Aorta (tissue), 5 donors: ENCODE data around the gene UAP1L1. TPM values are rescaled to one million over a fixed set of nuclear protein-coding genes. Genes with fewer than 3 reads are reported as not detected.

ENCODE experiments used
- ATAC-seq: fragments of 200-7000 bp; cut with Tn5 transposase; one replicate; pipeline ENCODE4 v1.9.1; 2022; ENCODE audit warnings: moderate library complexity; ENCODE audit not compliant: low FRiP score
- DNase-seq, 2 donors: peaks; one replicate each; pipeline ENCODE4 v3.0.0-alpha.2; 2020
- H3K27ac ChIP-seq, 2 donors: one replicate each; pipeline ENCODE4 v1.5.1; 2013; ENCODE audit warnings: low read length in 2 of 2, mild to moderate bottlenecking in 2 of 2, moderate library complexity in 2 of 2, control low read depth in 1 of 2, inconsistent platforms in 1 of 2, low read depth in 1 of 2
- H3K27me3 ChIP-seq, 2 donors: one replicate each; pipeline ENCODE4 v1.6.1; 2013; ENCODE audit warnings: control low read depth in 1 of 2, low read length in 1 of 2, mild to moderate bottlenecking in 1 of 2, moderate library complexity in 1 of 2; ENCODE audit not compliant: insufficient read depth in 2 of 2, control insufficient read depth in 1 of 2
- H3K36me3 ChIP-seq, 2 donors: one replicate each; pipeline ENCODE4 v1.6.1; 2013; ENCODE audit warnings: control low read depth in 1 of 2, low read length in 1 of 2, mild to moderate bottlenecking in 1 of 2; ENCODE audit not compliant: insufficient read depth in 2 of 2, control insufficient read depth in 1 of 2
- H3K4me1 ChIP-seq, 2 donors: one replicate each; pipeline ENCODE4 v1.6.1; 2013; ENCODE audit warnings: low read length in 2 of 2, control low read depth in 1 of 2, mild to moderate bottlenecking in 1 of 2, moderate library complexity in 1 of 2; ENCODE audit not compliant: insufficient read depth in 2 of 2, control insufficient read depth in 1 of 2
- H3K4me3 ChIP-seq, 2 donors: one replicate each; pipeline ENCODE4 v1.5.1; 2013; ENCODE audit warnings: low read length in 2 of 2, control low read depth in 1 of 2, mild to moderate bottlenecking in 1 of 2
- H3K9me3 ChIP-seq: one replicate; pipeline ENCODE4 v1.6.1; 2013; ENCODE audit warnings: mild to moderate bottlenecking, low read length; ENCODE audit not compliant: control insufficient read depth
- WGBS, 2 donors: extraction: QIAGEN DNeasy Blood & Tissue Kit; methylation state at CpG; one replicate each; pipeline ENCODE4 v1.1.7; 2013; 5-methylcytosine and 5-hydroxymethylcytosine counted together
- intact Hi-C, 2 donors: fragments of 100-400 bp; cut with DNase I; formaldehyde crosslinking; loops; one replicate each; pipeline versions ENCODE4 v1.14.2 to v1.15.0; 2022
- polyA plus RNA-seq, 2 donors: library from polyadenylated mRNA; stranded (reverse); fragments of 200-250 nt; gene quantifications; one replicate each; pipeline ENCODE4 v1.2.3, GENCODE V29; 2013
- total RNA-seq, 2 donors: library from RNA; stranded (reverse); fragmentation: NEBNext Ultra II Directional; extraction: Animal tissue kit (Norgen Biotek cat#: 25700); gene quantifications; one replicate each; pipeline ENCODE4 v1.2.1, GENCODE V29; 2021
- donor health status: healthy with polysubstance abuse.
- donor health status: Bipolar disorder and iron deficiency.
- donor health status: DM: no; HTN: no; CAD: no.
- donor health status: DM: no; HTN: no; CAD: no.
- donor health status: DM: yes; HTN: yes; CAD: no.

Gene UAP1L1
- total and polyA plus RNA-seq, 4 donors: 4.1 to 20.6 (median 10.5) TPM

- Histone ChIP-seq H3K36me3 (peaks cover 0 to 3% of the 10 kb centered on the region in 2 donors), H3K9me3 (no peaks in the 10 kb centered on the region), H3K27ac (no peak overlapping the region), H3K4me1 (no peaks in the 10 kb centered on the region), H3K4me3 (no peak overlapping the region), H3K27me3 (no peaks in the 10 kb centered on the region)
- intact Hi-C loops: no loop called here
- DNase-seq: peak in 1 of 2 donors; percentile 53
- ATAC-seq: no peak
- WGBS, 2 donors: 80 to 83% methylated on average over 30 of the region's 30 CpGs
Observed at GRCh38 chr9:137095664-137096517, 18.6 kb downstream of the UAP1L1 start.

- peaks cover 0 to 4% of the 10 kb centered on the region in 2 donors for H3K36me3 ChIP-seq
- no peak overlapping the region for H3K27ac ChIP-seq
- intact Hi-C loops: no loop called here
- 93 to 95% methylated on average over 31 of the region's 31 CpGs for WGBS, 2 donors
- H3K4me3 ChIP-seq: no peak overlapping the region
- DNase-seq: peak in 1 of 2 donors; percentile 56
- no peaks in the 10 kb centered on the region for H3K9me3 ChIP-seq
- ATAC-seq: no peak
- no peaks in the 10 kb centered on the region for H3K27me3 ChIP-seq
- H3K4me1 ChIP-seq: no peaks in the 10 kb centered on the region
Observed at GRCh38 chr9:137096785-137097546, 19.6 kb downstream of the UAP1L1 start.

- H3K4me3 ChIP-seq: no peak overlapping the region
- 87 to 89% methylated on average over 20 of the region's 20 CpGs for WGBS, 2 donors
- no peaks in the 10 kb centered on the region for H3K27me3 ChIP-seq
- intact Hi-C loops: no loop called here
- no peaks in the 10 kb centered on the region for H3K9me3 ChIP-seq
- DNase-seq (peak in 1 of 2 donors; percentile 59), ATAC-seq (peak; percentile 31)
- H3K36me3 ChIP-seq: peaks cover 0 to 4% of the 10 kb centered on the region in 2 donors
- H3K4me1 ChIP-seq: no peaks in the 10 kb centered on the region
- H3K27ac ChIP-seq: no peak overlapping the region
Observed at GRCh38 chr9:137097761-137098462, 20.6 kb downstream of the UAP1L1 start.

- Histone ChIP-seq H3K27ac (no peak overlapping the region), H3K4me1 (no peaks in the 10 kb centered on the region), H3K36me3 (peaks cover 0 to 13% of the 10 kb centered on the region in 2 donors), H3K4me3 (no peak overlapping the region), H3K9me3 (no peaks in the 10 kb centered on the region), H3K27me3 (no peaks in the 10 kb centered on the region)
- DNase-seq (no peak), ATAC-seq (peak; percentile 53)
- 89 to 91% methylated on average over 14 of the region's 14 CpGs for WGBS, 2 donors
- intact Hi-C loops: no loop called here
Observed at GRCh38 chr9:137099231-137099630, 21.9 kb downstream of the UAP1L1 start.

GRCh38 chr9:137103206-137103999, 26.1 kb downstream of the UAP1L1 start:
- H3K36me3 ChIP-seq: peaks cover 0 to 21% of the 10 kb centered on the region in 2 donors

GRCh38 chr9:137105814-137106661, 28.7 kb downstream of the UAP1L1 start:
- no peak overlapping the region for H3K27ac ChIP-seq
- WGBS, 2 donors: 93 to 94% methylated on average over 29 to 31 of the region's 31 CpGs
- H3K4me1 ChIP-seq: no peaks in the 10 kb centered on the region
- peaks cover 0 to 18% of the 10 kb centered on the region in 2 donors for H3K36me3 ChIP-seq
- peak in 1 of 2 donors; percentile 71 for DNase-seq
- intact Hi-C loops: no loop called here
- H3K27me3 ChIP-seq: no peaks in the 10 kb centered on the region
- ATAC-seq: no peak
- H3K4me3 ChIP-seq: no peak overlapping the region
- H3K9me3 ChIP-seq: no peaks in the 10 kb centered on the region

More at GRCh38 chr9:137103206-137103999, 26.1 kb downstream of the UAP1L1 start:
- 93 to 95% methylated on average over 37 of the region's 37 CpGs for WGBS, 2 donors
- no peaks in the 10 kb centered on the region for H3K27me3 ChIP-seq
- intact Hi-C loops: no loop called here
- H3K9me3 ChIP-seq: no peaks in the 10 kb centered on the region
- H3K27ac ChIP-seq: no peak overlapping the region
- no peak overlapping the region for H3K4me3 ChIP-seq
- ATAC-seq: no peak
- H3K4me1 ChIP-seq: no peaks in the 10 kb centered on the region
- DNase-seq: no peak

GRCh38 chr9:137106662-137107250, 29.4 kb downstream of the UAP1L1 start:
- no peaks in the 10 kb centered on the region for H3K27me3 ChIP-seq
- WGBS, 2 donors: 91% methylated on average over 27 of the region's 27 CpGs
- intact Hi-C loops: no loop called here
- peaks cover 0 to 17% of the 10 kb centered on the region in 2 donors for H3K36me3 ChIP-seq
- no peak overlapping the region for H3K27ac ChIP-seq
- ATAC-seq (no peak), DNase-seq (no peak)
- H3K4me1 ChIP-seq: no peaks in the 10 kb centered on the region
- no peaks in the 10 kb centered on the region for H3K9me3 ChIP-seq
- no peak overlapping the region for H3K4me3 ChIP-seq
